Regular cardiac myocyte (primary cell): ENCODE results near the gene CEACAM8. TPM values are rescaled to one million over a fixed set of nuclear protein-coding genes. Genes with fewer than 3 reads are reported as not detected.

Experiments
- total RNA-seq: library from RNA; depleted of rRNA; stranded (reverse); fragments of >200 nt; gene quantifications from 2 replicates; pipeline ENCODE4 v1.2.3, GENCODE V29; 2014

The CEACAM8 gene
- total RNA-seq = not detected in 2 replicates

DNA sequence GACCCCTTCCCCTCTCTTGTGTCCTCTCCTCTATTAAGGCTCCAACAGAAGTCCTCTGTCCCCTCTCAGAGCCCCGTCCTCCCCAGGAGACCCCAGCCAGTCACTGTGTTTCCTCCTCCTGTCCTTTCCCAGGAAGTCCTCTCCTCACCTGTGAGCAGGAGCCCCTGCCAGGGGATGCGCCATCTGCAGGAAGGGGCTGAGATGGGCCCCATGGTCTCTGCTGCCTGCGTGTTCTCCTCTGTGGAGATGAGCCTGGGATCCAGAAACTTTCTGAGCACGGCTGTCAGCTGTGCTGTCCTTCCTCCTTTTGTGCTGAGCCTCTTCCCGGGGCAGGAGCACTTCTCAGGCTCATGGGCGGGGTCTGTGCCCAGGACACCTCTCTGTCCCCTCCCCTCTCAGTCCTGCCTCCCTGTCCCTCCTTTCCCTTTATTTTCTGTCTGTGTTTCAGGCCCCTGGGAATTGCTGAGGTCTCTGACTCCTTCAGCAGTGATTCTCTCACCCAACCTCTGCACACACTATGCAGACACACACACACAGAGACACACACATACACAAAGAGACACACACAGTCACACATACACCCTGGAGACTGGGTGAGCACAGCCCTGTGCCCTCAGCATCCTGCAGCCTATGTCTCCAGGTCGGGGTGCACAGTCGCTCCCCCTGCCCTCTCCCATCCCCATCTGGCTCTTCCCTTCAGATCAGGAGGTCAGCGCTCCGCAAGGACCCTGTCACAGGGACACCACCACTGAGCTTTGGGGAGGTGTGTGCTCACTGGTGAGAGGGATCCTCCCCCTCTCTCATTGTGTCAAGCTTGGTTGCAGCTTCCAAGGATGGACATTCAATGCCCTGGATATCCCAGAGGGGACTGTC is at the start of gene CEACAM8:
TSS of gene CEACAM8 (minus strand) at position 308 of the 873 bp plus-strand sequence. CDS start at position 212, 96 bp downstream.

Other genes starting within 250 kb of the CEACAM8 start
- gene CNFN, start 204.6 kb downstream of the CEACAM8 start, total RNA-seq = not detected in 2 replicates
- gene LIPE, start 167.5 kb downstream of the CEACAM8 start, total RNA-seq = 1.4 and 4.2 TPM in 2 replicates
- gene CXCL17, start 152.0 kb downstream of the CEACAM8 start, total RNA-seq = not detected in 2 replicates
- not detected in 2 replicates for gene CEACAM1, start 66.4 kb downstream of the CEACAM8 start, total RNA-seq
- not detected in 2 replicates for gene PSG3, start 145.6 kb upstream of the CEACAM8 start, total RNA-seq
- gene PSG8, start 170.8 kb upstream of the CEACAM8 start, total RNA-seq = not detected in 2 replicates